ENCODE data around the gene CCDC30.
"Not testable (repeated sequence)": the region's sequence is repeated elsewhere in the genome, so short reads cannot be mapped to it uniquely, and the experiment has no call there.

The CCDC30 gene

DNA sequence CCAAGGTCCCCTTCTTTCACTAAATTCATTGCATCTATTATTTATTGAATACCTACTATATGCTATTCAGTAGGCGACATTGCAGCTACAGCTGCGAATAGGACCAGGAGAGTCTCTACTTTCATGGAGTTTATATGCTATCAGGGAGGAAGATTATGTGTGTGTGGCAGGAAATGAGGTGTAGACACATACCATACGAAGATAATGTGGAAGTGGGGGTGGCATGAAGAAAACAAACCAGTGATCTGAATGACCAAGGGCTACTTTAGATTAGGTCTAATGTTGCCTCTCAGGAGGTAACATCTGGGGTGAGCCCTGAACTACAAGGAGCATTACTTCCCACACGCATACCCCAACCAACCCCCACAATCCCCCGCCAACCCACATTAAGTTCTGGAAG is 194.1 kb downstream of the CCDC30 start:
- no peak for DNase-seq (ENCODE audit: low read depth, low spot score)

- DNase-seq (ENCODE audit: low read depth, low spot score): peak; percentile 83
Observed at GRCh38 chr1:42657981-42658876, 195.1 kb downstream of the CCDC30 start, which contains the start of gene PPIH. PPIH (plus strand) TSS chr1:42658423; CDS start chr1:42658447, 24 bp downstream.

DNA sequence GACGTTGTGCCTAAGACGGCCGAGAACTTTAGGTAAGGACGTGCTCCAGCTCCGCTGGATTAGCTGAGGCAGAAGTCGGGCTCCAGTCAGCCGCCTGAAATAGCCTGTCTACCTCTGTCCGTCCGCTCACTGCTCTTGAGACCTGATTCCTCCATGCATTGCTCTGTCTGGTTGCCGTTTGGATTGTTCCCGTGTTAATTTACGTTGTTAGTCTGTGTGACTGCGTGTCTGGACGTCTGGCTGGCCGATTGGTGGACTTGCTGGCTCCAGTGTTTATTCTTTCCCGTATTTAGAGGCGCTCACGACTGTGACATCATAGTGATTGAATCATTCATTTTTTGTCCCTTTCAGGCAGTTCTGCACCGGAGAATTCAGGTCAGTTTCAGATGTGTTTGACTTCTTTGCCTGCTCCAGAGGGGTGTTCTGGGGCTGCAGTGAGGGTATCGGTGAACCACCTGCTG is 195.8 kb downstream of the CCDC30 start:
- DNase-seq (ENCODE audit: low read depth, low spot score): no peak

GRCh38 chr1:42660907-42661500 is 197.9 kb downstream of the CCDC30 start:
- no peak for DNase-seq (ENCODE audit: low read depth, low spot score)

DNA sequence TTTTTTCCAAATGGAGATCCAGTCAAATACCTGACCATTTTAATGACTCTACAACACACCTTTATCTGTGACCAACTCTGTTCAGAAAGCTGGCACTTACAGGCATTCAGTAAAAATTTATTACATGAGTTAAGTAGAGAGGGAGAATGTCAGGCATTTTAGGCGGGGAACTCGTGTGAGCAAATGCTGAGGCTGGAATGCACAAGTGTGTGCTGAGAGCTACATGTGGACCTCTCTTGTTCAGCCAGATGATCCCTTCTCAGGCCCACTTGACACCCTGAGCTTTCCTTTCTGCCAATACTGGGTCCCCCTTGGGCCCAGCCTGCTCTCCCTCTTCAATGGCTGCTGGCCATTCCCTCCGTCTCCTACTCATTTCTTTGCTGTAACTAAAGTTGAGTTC is 206.8 kb downstream of the CCDC30 start:
- no peak for DNase-seq (ENCODE audit: low read depth, low spot score)

DNA sequence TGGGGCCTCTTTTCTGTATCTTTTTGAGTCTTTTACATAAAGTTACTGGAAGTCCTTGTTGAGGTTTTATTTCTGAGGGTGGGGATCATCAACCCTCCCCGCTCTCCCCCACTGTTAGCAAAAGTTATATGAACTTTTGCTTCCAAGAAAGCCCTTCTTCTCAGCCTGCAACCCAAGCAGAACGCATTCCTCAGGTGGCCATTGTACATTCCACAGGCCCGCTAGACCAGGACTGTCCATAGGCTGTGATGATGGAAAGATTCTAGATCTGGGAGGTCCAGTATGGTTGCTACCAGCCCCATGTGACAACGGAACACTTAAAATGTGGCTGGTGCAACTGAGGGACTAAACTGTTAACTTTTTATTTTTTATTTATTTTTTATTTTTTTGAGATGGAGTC is 207.3 kb downstream of the CCDC30 start:
- DNase-seq (ENCODE audit: low read depth, low spot score): no peak

DNA sequence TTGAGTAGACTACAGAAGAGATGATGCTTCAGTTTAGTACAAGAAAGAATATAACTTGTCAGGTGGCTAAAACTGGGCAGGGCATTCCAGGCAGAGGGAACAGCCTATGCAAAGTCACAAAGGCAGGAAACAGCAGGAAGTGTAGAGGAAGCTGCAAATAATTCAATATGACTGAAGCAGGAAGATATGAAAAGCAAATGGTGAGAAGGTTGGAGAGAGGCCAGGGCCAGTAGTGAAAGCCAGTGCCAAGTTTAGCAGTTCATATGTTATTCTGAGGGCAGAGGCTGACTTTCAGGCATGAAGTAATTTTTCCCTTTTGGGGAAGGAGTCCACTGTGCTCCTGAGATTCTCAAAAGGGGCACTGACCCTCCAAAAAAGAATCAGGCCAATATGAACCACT is 211.1 kb downstream of the CCDC30 start:
- DNase-seq (ENCODE audit: low read depth, low spot score): no peak

DNA sequence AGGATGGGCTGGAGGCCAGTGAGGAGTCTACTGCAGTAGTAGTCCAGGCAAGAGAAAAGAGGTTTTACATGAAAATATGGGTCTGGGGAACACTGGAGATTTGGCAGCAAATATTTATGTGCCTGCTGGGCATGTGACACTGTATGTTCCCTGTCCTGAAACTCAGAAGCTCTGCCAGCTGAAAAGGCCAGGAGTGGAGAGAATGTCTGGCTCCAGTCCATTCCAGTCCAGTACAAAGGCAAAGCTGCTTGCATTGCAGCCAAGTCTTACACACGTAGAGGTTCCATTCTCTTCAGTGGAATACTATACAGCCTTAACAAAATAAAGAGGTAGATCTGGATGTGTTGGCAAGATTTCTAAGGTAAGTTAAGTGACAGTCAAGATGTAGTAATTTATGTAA is 211.6 kb downstream of the CCDC30 start:
- DNase-seq (ENCODE audit: low read depth, low spot score): no peak

DNA sequence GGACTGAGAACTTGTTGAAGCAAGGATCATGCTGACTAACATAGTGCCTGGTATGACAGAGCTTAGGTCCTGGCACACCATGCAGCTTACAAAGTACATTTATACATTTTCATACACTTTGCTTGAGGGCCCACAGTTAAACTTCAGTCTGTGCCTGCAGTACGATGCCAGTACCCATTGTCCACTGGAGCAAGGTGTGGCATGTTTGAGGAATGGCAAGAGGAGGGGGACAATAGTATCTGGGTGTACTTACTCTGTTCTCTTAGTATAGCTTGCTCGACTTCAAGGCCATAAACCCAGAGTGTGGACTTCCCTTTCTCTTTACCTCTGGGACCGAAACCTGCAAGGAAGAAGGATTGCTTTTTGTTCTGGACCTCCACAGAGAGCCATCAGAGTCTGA is 212.4 kb downstream of the CCDC30 start:
- no peak for DNase-seq (ENCODE audit: low read depth, low spot score)

GRCh38 chr1:42676534-42677087 is 213.5 kb downstream of the CCDC30 start:
- no peak for DNase-seq (ENCODE audit: low read depth, low spot score)

DNA sequence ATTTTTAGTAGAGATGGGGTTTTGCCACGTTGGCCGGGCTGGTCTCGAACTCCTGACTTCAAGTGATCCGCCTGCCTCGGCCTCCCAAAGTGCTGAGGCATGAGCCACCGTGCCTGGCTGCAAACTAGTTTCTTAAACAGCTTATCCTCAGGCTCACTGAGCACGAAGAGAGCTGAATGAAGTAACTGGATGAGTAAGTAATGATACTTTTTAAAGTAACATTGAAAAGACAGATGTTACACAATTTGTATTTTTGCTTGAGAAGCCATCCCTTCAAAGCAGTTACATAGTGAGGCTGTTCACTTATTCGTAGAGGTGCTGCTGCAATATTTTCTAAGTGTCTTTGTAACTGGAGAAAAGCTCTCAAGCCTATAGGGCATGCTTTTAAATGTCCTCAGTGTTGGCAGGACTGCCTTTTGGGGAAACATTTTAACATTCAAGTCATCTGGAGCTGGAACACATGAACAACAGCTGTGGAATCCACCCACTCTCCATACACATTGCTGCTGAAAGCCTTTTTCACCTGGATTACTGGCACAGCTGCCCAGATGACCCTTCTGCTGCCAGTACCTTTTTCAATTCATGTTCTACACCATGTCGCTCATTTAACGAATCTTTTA is 216.4 kb downstream of the CCDC30 start:
- no peak for DNase-seq (ENCODE audit: low read depth, low spot score)

GRCh38 chr1:42680055-42680454 is 217.0 kb downstream of the CCDC30 start:
- no peak for DNase-seq (ENCODE audit: low read depth, low spot score)

DNA sequence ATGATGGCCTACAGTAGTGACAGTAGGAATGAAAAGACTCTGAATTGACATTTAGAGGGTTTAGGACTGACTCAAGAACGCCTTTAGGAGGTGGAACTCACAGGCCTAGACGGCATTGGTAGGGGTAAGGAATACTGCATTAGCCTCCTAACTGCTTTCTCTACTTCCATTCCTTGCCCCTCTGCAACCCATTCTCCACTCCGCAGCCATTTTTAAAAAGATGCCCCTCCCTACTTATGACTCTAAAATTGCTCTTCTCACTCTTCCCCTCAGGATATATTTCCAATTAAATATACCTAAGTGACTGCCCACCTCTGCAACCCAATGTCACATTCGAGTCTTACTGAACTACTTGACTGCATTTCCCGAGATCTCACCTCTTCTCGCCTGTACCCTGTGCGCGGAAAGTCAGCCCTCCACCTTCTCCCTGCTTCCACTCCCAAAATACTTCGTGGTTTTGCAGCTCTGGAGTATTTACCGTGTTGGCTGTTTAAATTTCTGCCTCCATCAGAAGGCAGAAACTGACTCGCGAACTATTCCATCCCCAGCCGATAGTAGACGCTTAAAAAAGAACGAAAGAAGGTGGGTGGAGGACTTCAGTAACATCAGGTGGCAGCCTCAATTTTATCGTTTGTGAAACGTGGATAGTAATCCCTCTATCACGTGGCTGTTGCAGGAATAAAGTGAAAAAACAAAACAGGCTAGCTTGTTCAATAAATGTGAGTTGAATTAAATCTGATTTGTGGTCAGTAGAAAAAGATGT is 218.0 kb downstream of the CCDC30 start:
- DNase-seq (ENCODE audit: low read depth, low spot score): no peak

- DNase-seq (ENCODE audit: low read depth, low spot score): peak; percentile 97
Observed at GRCh38 chr1:42681741-42682483, 218.8 kb downstream of the CCDC30 start, which contains the start of gene YBX1. YBX1 (plus strand) TSS chr1:42682418; CDS start chr1:42682566, 148 bp downstream.

DNA sequence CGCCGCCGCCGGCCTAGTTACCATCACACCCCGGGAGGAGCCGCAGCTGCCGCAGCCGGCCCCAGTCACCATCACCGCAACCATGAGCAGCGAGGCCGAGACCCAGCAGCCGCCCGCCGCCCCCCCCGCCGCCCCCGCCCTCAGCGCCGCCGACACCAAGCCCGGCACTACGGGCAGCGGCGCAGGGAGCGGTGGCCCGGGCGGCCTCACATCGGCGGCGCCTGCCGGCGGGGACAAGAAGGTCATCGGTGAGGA is 219.3 kb downstream of the CCDC30 start:
- DNase-seq (ENCODE audit: low read depth, low spot score): not testable (repeated sequence)

DNA sequence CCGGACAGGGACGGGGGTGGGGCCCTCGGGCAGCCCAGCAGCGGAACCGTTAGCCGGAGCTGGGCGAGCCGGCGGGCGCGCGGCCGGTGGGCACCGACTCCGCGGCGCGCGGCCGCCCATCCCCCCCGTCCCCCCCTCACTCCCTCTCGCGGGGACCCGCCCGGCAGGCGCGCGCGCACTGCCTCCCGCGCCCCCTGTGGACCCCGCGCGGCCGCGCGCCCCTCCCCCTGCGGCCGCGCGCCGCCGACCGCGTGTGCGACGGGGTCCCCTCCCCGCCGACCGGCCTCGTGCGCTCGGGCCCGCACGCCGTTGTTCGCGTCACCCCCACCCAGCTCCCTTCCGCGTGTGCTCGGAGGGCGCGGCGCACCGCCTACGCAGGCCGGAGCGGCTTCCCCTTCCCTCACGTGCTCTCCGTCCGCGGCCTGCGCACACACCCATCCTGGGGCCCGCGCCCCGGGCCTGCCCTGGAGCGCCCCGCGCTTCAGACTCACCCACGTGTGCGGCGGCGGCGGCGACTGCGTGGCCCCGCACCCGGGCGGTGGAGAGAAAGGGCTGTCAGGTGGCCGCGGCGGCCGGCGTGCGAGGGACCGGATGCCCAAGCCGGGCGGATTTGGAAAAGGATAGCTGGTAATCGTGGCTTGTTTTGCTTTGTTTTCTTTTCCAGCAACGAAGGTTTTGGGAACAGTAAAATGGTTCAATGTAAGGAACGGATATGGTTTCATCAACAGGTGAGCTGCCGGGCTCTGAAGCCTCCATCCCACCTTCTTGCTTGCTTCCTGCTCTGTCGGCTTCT is 219.8 kb downstream of the CCDC30 start:
- no peak for DNase-seq (ENCODE audit: low read depth, low spot score)

DNA sequence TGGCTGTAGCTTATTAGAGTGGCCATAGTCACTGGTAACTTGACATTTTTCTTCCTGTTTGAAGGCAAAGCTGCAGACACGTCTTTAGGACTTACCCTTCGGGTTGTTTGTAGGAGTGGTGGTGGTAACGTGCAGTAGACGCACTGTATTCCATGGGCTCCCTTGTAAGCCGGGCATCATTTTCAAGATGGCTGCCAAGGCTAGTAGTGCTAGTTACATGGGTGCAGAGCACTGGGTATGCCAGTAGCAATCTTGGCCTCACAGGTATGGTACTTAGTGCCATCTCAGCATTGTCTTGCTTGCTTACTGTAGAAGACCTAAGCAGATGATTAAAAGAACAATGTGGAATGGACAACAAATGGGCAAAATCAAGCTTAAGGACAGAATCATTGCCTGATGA is 221.1 kb downstream of the CCDC30 start:
- DNase-seq (ENCODE audit: low read depth, low spot score): no peak

DNA sequence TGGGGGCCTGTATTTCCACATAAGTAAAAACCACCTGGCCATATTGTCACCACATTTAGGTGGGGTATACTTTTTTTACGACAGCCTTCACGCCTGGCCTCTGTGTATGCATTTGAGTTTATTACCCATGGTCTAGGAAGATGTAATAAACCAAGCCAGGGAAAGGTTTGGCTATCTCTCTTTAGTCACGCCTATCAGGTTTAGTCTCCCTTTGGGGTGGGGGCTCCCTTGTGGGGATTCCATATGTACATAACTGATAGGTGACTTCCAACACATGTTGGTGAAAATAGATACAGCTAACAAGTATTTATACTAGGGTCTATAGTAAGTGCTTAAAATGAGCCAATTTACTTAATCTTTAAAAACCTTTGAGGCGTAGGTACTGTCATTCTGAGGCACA is 223.3 kb downstream of the CCDC30 start:
- DNase-seq (ENCODE audit: low read depth, low spot score): no peak

DNA sequence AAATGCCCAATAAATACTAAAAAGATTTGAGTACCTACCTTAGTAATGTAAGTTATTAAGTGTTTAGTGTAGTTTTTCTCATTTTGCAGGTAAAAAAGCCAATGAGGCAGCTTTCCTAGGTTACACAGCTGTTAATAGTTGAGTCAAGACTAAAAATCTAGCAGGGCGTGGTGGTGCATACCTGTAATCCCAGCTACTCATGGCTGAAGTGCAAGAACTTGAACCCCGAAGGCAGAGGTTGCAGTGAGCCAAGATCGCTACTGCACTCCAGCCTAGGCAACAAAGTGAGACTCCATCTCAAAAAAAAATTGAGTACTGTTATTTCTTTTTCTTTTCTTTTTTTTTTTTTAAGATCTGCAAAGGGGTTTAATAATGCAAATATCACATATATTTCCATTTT is 226.8 kb downstream of the CCDC30 start:
- DNase-seq (ENCODE audit: low read depth, low spot score): no peak

- DNase-seq (ENCODE audit: low read depth, low spot score): no peak
Observed at GRCh38 chr1:42690477-42691156, 227.5 kb downstream of the CCDC30 start.

All from iPS DF 19.7 (cell line).